GM19025 (cell line): ENCODE results near the gene BEND6.

Experiments used
- ATAC-seq: cut with Tn5 transposase; IDR thresholded peaks from one replicate; pipeline ENCODE4 v1.9.1; 2021; ENCODE audit warnings: mild to moderate bottlenecking, low read depth, moderate library complexity; ENCODE audit not compliant: unreplicated experiment

Gene BEND6

GRCh38 chr6:57075092-57075491 is 120.2 kb downstream of the BEND6 start:
- no peak for ATAC-seq
